ENCODE results near the gene FAM229A.

DNA sequence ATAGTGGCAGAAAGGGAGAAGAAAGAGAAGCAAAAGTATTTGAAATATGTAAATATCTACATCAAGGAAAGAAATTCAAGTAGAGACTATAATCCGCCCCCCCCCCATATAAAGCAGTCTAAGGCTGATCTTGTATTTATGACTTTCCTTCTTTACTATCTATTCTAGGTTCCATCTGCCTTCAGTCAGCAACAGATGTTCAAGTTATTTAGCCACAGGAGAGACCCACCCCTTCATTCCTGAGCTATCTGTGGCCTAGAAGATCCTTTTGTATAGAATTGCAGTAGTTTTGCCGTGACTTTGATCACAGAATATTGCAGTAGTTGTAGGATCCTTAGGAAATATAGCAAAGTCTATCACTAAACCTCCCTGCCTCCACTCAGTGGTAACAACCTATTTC lies 42.7 kb upstream of the FAM229A start:
- TF ChIP-seq, protein P1, sequence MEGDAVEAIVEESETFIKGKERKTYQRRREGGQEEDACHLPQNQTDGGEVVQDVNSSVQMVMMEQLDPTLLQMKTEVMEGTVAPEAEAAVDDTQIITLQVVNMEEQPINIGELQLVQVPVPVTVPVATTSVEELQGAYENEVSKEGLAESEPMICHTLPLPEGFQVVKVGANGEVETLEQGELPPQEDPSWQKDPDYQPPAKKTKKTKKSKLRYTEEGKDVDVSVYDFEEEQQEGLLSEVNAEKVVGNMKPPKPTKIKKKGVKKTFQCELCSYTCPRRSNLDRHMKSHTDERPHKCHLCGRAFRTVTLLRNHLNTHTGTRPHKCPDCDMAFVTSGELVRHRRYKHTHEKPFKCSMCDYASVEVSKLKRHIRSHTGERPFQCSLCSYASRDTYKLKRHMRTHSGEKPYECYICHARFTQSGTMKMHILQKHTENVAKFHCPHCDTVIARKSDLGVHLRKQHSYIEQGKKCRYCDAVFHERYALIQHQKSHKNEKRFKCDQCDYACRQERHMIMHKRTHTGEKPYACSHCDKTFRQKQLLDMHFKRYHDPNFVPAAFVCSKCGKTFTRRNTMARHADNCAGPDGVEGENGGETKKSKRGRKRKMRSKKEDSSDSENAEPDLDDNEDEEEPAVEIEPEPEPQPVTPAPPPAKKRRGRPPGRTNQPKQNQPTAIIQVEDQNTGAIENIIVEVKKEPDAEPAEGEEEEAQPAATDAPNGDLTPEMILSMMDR (conservative IDR thresholded peaks at IDR 0.05 in 1 of 2, IDR thresholded peaks at IDR 0.05 in 1 of 2; ENCODE audit: low read depth in 1 of 2, low read length in 2 of 2), result no peak
- TF ChIP-seq EZH2 (IDR thresholded peaks at IDR 0.05; ENCODE audit: low read length, missing control alignments), result no peak
